HEK293 (cell line): Measurements from ENCODE around the gene DDX42.

Source experiments
- CTCF ChIP-seq: fragments of 450-650 bp; formaldehyde crosslinking; IDR thresholded peaks from 2 replicates; pipeline ENCODE4 v1.5.1; 2016; ENCODE audit warnings: missing biosample characterization, missing genetic modification characterization
- GLI4 ChIP-seq: fragments of 450-650 bp; formaldehyde crosslinking; IDR thresholded peaks from 2 replicates; pipeline ENCODE4 v1.5.1; 2016; ENCODE audit warnings: missing biosample characterization, missing genetic modification characterization
- PRDM10 ChIP-seq: fragments of 450-650 bp; formaldehyde crosslinking; IDR thresholded peaks from 2 replicates; pipeline ENCODE4 v1.5.1; 2016; ENCODE audit warnings: missing biosample characterization, missing genetic modification characterization
- YY1 ChIP-seq: fragments of 450-650 bp; formaldehyde crosslinking; IDR thresholded peaks from 2 replicates; pipeline ENCODE4 v1.5.1; 2018; ENCODE audit warnings: missing biosample characterization, missing genetic modification characterization
- YY2 ChIP-seq: fragments of 450-650 bp; formaldehyde crosslinking; IDR thresholded peaks from 2 replicates; pipeline ENCODE4 v1.5.1; 2016; ENCODE audit warnings: missing biosample characterization, missing genetic modification characterization
- ZNF174 ChIP-seq: fragments of 450-650 bp; formaldehyde crosslinking; IDR thresholded peaks from 2 replicates; pipeline ENCODE4 v1.5.0; 2017; ENCODE audit warnings: missing biosample characterization, mild to moderate bottlenecking, missing genetic modification characterization
- ZNF18 ChIP-seq: fragments of 450-650 bp; formaldehyde crosslinking; IDR thresholded peaks from 2 replicates; pipeline ENCODE4 v1.5.1; 2016; ENCODE audit warnings: missing biosample characterization, missing genetic modification characterization
- ZNF202 ChIP-seq: fragments of 450-650 bp; formaldehyde crosslinking; IDR thresholded peaks from 2 replicates; pipeline ENCODE4 v1.5.1; 2016; ENCODE audit warnings: missing biosample characterization, missing genetic modification characterization, borderline replicate concordance
- ZNF274 ChIP-seq, 2 experiments: fragments of 200-500 bp in 1 of 2; fragments of 450-650 bp in 1 of 2; sonication (Bioruptor generic) in 1 of 2; formaldehyde crosslinking in 1 of 2; IDR thresholded peaks; 2 replicates each; pipeline versions ENCODE4 v1.5.1 to v1.6.1; 2014 to 2016; ENCODE audit warnings: borderline replicate concordance in 1 of 2, inconsistent platforms in 1 of 2, low read length in 1 of 2, missing biosample characterization in 1 of 2, missing genetic modification characterization in 1 of 2
- ZNF394 ChIP-seq: fragments of 450-650 bp; formaldehyde crosslinking; IDR thresholded peaks from 2 replicates; pipeline ENCODE4 v1.5.1; 2016; ENCODE audit warnings: missing biosample characterization, missing genetic modification characterization, mild to moderate bottlenecking, moderate library complexity, borderline replicate concordance
- ZNF555 ChIP-seq: fragments of 450-650 bp; formaldehyde crosslinking; conservative IDR thresholded peaks from 2 replicates; pipeline ENCODE4 v1.5.1; 2017; ENCODE audit warnings: missing biosample characterization, mild to moderate bottlenecking, missing genetic modification characterization, inconsistent platforms
- ZNF670 ChIP-seq: fragments of 450-650 bp; formaldehyde crosslinking; IDR thresholded peaks from 2 replicates; pipeline ENCODE4 v1.5.1; 2016; ENCODE audit warnings: missing biosample characterization, missing genetic modification characterization, low read depth
- ZNF791 ChIP-seq: fragments of 450-650 bp; formaldehyde crosslinking; IDR thresholded peaks from 2 replicates; pipeline ENCODE4 v1.5.1; 2016; ENCODE audit warnings: missing biosample characterization, missing genetic modification characterization
- ZSCAN5A ChIP-seq: fragments of 450-650 bp; formaldehyde crosslinking; IDR thresholded peaks from 2 replicates; pipeline ENCODE4 v1.5.1; 2016; ENCODE audit warnings: missing biosample characterization, missing genetic modification characterization

- TF ChIP-seq CTCF (tag by site-specific recombination) (no peak), ZSCAN5A (no peak), ZNF174 (tag by site-specific recombination) (no peak), ZNF670 (tag by site-specific recombination) (no peak), ZNF555 (no peak), ZNF202 (tag by site-specific recombination) (no peak), ZNF394 (tag by site-specific recombination) (no peak), GLI4 (no peak), ZNF791 (no peak), ZNF274 (IDR thresholded peaks at IDR 0.05; ENCODE audit: low read length) (no peak), ZNF274 (tag by site-specific recombination; IDR thresholded peaks at IDR 0.05; ENCODE audit: borderline replicate concordance) (no peak), ZNF18 (tag by site-specific recombination) (no peak), YY2 (tag by site-specific recombination) (no peak), YY1 (tag by site-specific recombination) (no peak), PRDM10 (no peak)
These were observed 15.5 kb upstream of the DDX42 start for GRCh38 chr17:63758428-63758827.
